HCT116 (cell line): ENCODE measurements around the gene LGI2. TPM values are rescaled to one million over a fixed set of nuclear protein-coding genes. Genes with fewer than 3 reads are reported as not detected.
"Not testable (repeated sequence)": the region's sequence is repeated elsewhere in the genome, so short reads cannot be mapped to it uniquely, and the experiment has no call there.

Source experiments
- ATAC-seq: fragments of 200-7000 bp; cut with Tn5 transposase; 2 replicates; pipeline ENCODE4 v1.9.1; 2020; ENCODE audit warnings: mild to moderate bottlenecking, moderate library complexity
- BruUV-seq: library from RNA; stranded (reverse); fragments of 400-500 nt; replicated peaks from 2 replicates; lab custom pipeline; 2021; lab: Mats Ljungman, UMichigan
- CTCF ChIA-PET: fragments of 300-600 bp; sonication (Branson Sonifier 250); formaldehyde crosslinking; loops from one replicate; lab custom pipeline; 2021; ENCODE audit warnings: antibody characterized with exemption; lab: Charles Lee
- POLR2A ChIA-PET: fragments of 300-600, 350-600 bp; sonication (Branson Sonifier 250); formaldehyde crosslinking; loops from one replicate; lab custom pipeline; 2021; ENCODE audit warnings: antibody characterized with exemption; lab: Charles Lee
- RAD21 ChIA-PET, 2 experiments: fragments of 300-600 bp; sonication (Branson Sonifier 250); formaldehyde crosslinking; loops; one replicate each; lab custom pipeline; 2023; ENCODE audit warnings: low total read pairs in 2 of 2; ENCODE audit not compliant: uncharacterized antibody in 2 of 2, unreplicated experiment in 2 of 2, low non-redundant PET in 1 of 2; lab: Charles Lee
- DNase-seq: peaks from one replicate; pipeline ENCODE4 v3.0.0-alpha.2; 2010; ENCODE audit warnings: low read depth, low spot score
- H2AFZ ChIP-seq: fragments of 200-600 bp; shearing (Covaris generic), sonication (generic); 2 replicates; pipeline ENCODE4 v1.6.1; 2017; ENCODE audit warnings: low read depth, mixed run types, mixed read lengths, antibody characterized with exemption, low read length; ENCODE audit not compliant: poor library complexity, severe bottlenecking
- H3K27ac ChIP-seq: 2 replicates; pipeline ENCODE4 v1.5.1; 2012; ENCODE audit warnings: low read depth, low read length
- H3K27me3 ChIP-seq: fragments of 200-600 bp; sonication (generic); 2 replicates; pipeline ENCODE4 v1.6.1; 2016; ENCODE audit warnings: mixed run types, low read length, mixed read lengths; ENCODE audit not compliant: insufficient read depth
- H3K36me3 ChIP-seq, 2 experiments: fragments of 200-500 bp in 1 of 2; fragments of 200-600 bp in 1 of 2; sonication (Bioruptor generic) in 1 of 2; sonication (generic) in 1 of 2; 2 replicates each; pipeline versions ENCODE4 v1.5.1 to v1.6.1; 2014 to 2016; ENCODE audit warnings: low read length in 2 of 2, inconsistent platforms in 1 of 2, mixed read lengths in 1 of 2, mixed run types in 1 of 2; ENCODE audit not compliant: insufficient read depth in 2 of 2, control insufficient read depth in 1 of 2
- H3K4me1 ChIP-seq, 2 experiments: fragments of 200-600 bp in 1 of 2; sonication (generic) in 1 of 2; 2 replicates each; pipeline versions ENCODE4 v1.5.1 to v1.6.1; 2012 to 2017; ENCODE audit warnings: low read length in 2 of 2, inconsistent platforms in 1 of 2, mild to moderate bottlenecking in 1 of 2, mixed read lengths in 1 of 2, mixed run types in 1 of 2, moderate library complexity in 1 of 2; ENCODE audit not compliant: insufficient read depth in 2 of 2, control insufficient read depth in 1 of 2
- H3K4me2 ChIP-seq: fragments of 200-600 bp; sonication (generic); 2 replicates; pipeline ENCODE4 v1.6.1; 2017; ENCODE audit warnings: mixed run types, low read length, mixed read lengths
- H3K4me3 ChIP-seq, 2 experiments: fragments of 200-600 bp in 1 of 2; sonication (generic) in 1 of 2; replicated peaks in 1 of 2; 2 replicates each; pipeline ENCODE4 v1.5.1; 2011 to 2016; ENCODE audit warnings: low read length in 2 of 2, control low read depth in 1 of 2, low read depth in 1 of 2, mild to moderate bottlenecking in 1 of 2, mixed read lengths in 1 of 2, mixed run types in 1 of 2
- H3K79me2 ChIP-seq: fragments of 200-600 bp; sonication (generic); 2 replicates; pipeline ENCODE4 v1.6.1; 2017; ENCODE audit warnings: mild to moderate bottlenecking, mixed run types, low read length, moderate library complexity, mixed read lengths; ENCODE audit not compliant: insufficient read depth
- H3K9ac ChIP-seq: fragments of 200-600 bp; sonication (generic); 2 replicates; pipeline ENCODE4 v1.6.1; 2016; ENCODE audit warnings: low read length, mixed read lengths
- H3K9me2 ChIP-seq: fragments of 200-600 bp; sonication (generic), shearing (Covaris generic); 2 replicates; pipeline ENCODE4 v1.6.1; 2017; ENCODE audit warnings: mixed run types, mild to moderate bottlenecking, moderate library complexity; ENCODE audit not compliant: insufficient read depth
- H3K9me3 ChIP-seq, 2 experiments: fragments of 200-500 bp in 1 of 2; fragments of 200-600 bp in 1 of 2; sonication (Bioruptor generic) in 1 of 2; sonication (generic) in 1 of 2; 2 replicates each; pipeline ENCODE4 v1.6.1; 2014 to 2017; ENCODE audit warnings: low read length in 2 of 2, mixed read lengths in 2 of 2, inconsistent platforms in 1 of 2, low read depth in 1 of 2, mild to moderate bottlenecking in 1 of 2, mixed run types in 1 of 2, moderate library complexity in 1 of 2; ENCODE audit not compliant: control insufficient read depth in 1 of 2, insufficient read depth in 1 of 2
- H4K20me1 ChIP-seq: fragments of 200-600 bp; sonication (generic), shearing (Covaris generic); 2 replicates; pipeline ENCODE4 v1.6.1; 2017; ENCODE audit warnings: mixed run types, mild to moderate bottlenecking, moderate library complexity; ENCODE audit not compliant: insufficient read depth
- CBX3 ChIP-seq: IDR thresholded peaks from 2 replicates; pipeline ENCODE4 v1.6.1; 2012; ENCODE audit warnings: low read depth
- CEBPB ChIP-seq: IDR thresholded peaks from 2 replicates; pipeline ENCODE4 v1.6.1; 2012; ENCODE audit warnings: low read depth
- CTCF ChIP-seq, 3 experiments: fragments of 200-600 bp in 1 of 3; sonication (generic) in 1 of 3; IDR thresholded peaks in 2 of 3; conservative IDR thresholded peaks in 1 of 3; 2 replicates each; pipeline ENCODE4 v1.5.1; 2012 to 2017; ENCODE audit warnings: low read depth in 2 of 3, low read length in 2 of 3, antibody characterized with exemption in 1 of 3, borderline replicate concordance in 1 of 3, control low read depth in 1 of 3, mild to moderate bottlenecking in 1 of 3, mixed read lengths in 1 of 3, mixed run types in 1 of 3, moderate library complexity in 1 of 3; ENCODE audit not compliant: insufficient read depth in 1 of 3
- MAX ChIP-seq: IDR thresholded peaks from 2 replicates; pipeline ENCODE4 v1.6.1; 2012
- POLR2AphosphoS5 ChIP-seq: IDR thresholded peaks from 2 replicates; pipeline ENCODE4 v1.6.1; 2011; ENCODE audit warnings: mild to moderate bottlenecking, low read depth, low read length, moderate library complexity
- REST ChIP-seq: IDR thresholded peaks from 2 replicates; pipeline ENCODE4 v1.6.1; 2012; ENCODE audit warnings: low read depth
- SP1 ChIP-seq: IDR thresholded peaks from 2 replicates; pipeline ENCODE4 v1.6.1; 2012; ENCODE audit warnings: low read depth
- ZBTB33 ChIP-seq: IDR thresholded peaks from 2 replicates; pipeline ENCODE4 v1.6.1; 2011; ENCODE audit warnings: mild to moderate bottlenecking, low read length, moderate library complexity; ENCODE audit not compliant: insufficient replicate concordance; ENCODE audit errors: extremely low read depth
- ZNF274 ChIP-seq: fragments of 200-500 bp; sonication (Bioruptor generic); IDR thresholded peaks from 2 replicates; pipeline ENCODE4 v1.6.1; 2014; ENCODE audit warnings: mild to moderate bottlenecking, low read depth, low read length, inconsistent platforms
- intact Hi-C: fragments of 100-400 bp; cut with micrococcal nuclease; formaldehyde crosslinking; loops from 2 replicates; pipeline ENCODE4 v1.10.0; 2022
- total RNA-seq: library from RNA; stranded (reverse); gene quantifications from one replicate; pipeline ENCODE4 v1.2.1, GENCODE V29; 2021; ENCODE audit not compliant: unreplicated experiment

LGI2 gene
- total RNA-seq, 1 experiment from 2014 or later = not detected

- no peak overlapping the region for H3K9ac ChIP-seq
- POLR2A ChIA-PET = no interaction called here
- ATAC-seq (no peak), DNase-seq (no peak)
- H3K4me1 ChIP-seq = no peaks in the 10 kb centered on the region
- no peak overlapping the region for H3K4me3 ChIP-seq
- no peak overlapping the region for H3K27ac ChIP-seq
- intact Hi-C loops = no loop called here
- H3K9me2 ChIP-seq = no peaks in the 10 kb centered on the region
- H4K20me1 ChIP-seq = no peaks in the 10 kb centered on the region; the same call in 1 of the 2 replicates
- H3K9me3 ChIP-seq = no peaks in the 10 kb centered on the region
- no peaks in the 10 kb centered on the region for H3K36me3 ChIP-seq
- no peaks in the 10 kb centered on the region for H3K27me3 ChIP-seq
- H3K79me2 ChIP-seq = no peaks in the 10 kb centered on the region
- no peak overlapping the region for H3K4me2 ChIP-seq
- RAD21 ChIA-PET = no interaction called here
- H2AFZ ChIP-seq = no peak overlapping the region
- BruUV-seq = no TSS peak
- CTCF ChIA-PET = no interaction called here
- no peak for TF ChIP-seq MAX
- no peak for TF ChIP-seq POLR2AphosphoS5
- no peak for TF ChIP-seq CBX3
- TF ChIP-seq REST = no peak
- no peak for TF ChIP-seq SP1
- no peak for TF ChIP-seq ZNF274
- no peak for TF ChIP-seq ZBTB33
- TF ChIP-seq CEBPB = no peak
- no peak for TF ChIP-seq CTCF (IDR thresholded peaks at IDR 0.05 in 2 of 3, conservative IDR thresholded peaks at IDR 0.05 in 1 of 3; ENCODE audit: borderline replicate concordance in 1 of 3, insufficient read depth in 1 of 3, low read depth in 2 of 3, low read length in 2 of 3)
Observed at GRCh38 chr4:25065431-25065858, 34.7 kb upstream of the LGI2 start.

- POLR2A ChIA-PET, BruUV-seq, RAD21 ChIA-PET: not testable (repeated sequence)
Observed at GRCh38 chr4:25064447-25064846, 33.7 kb upstream of the LGI2 start.

More at GRCh38 chr4:25064447-25064846, 33.7 kb upstream of the LGI2 start:
- H3K27me3 ChIP-seq, H3K9me2 ChIP-seq, H3K4me2 ChIP-seq, H3K9me3 ChIP-seq, H3K9ac ChIP-seq, H3K4me3 ChIP-seq, H2AFZ ChIP-seq, H4K20me1 ChIP-seq, H3K27ac ChIP-seq, ATAC-seq, H3K4me1 ChIP-seq, CTCF ChIA-PET, H3K79me2 ChIP-seq, H3K36me3 ChIP-seq, intact Hi-C loops, DNase-seq: not testable (repeated sequence)
